GM19438 (cell line): ENCODE measurements around the gene LKAAEAR1.

Source experiments
- ATAC-seq: cut with Tn5 transposase; IDR thresholded peaks from one replicate; pipeline ENCODE4 v1.9.1; 2021; ENCODE audit warnings: low read depth; ENCODE audit not compliant: unreplicated experiment

LKAAEAR1 gene

GRCh38 chr20:64069209-64069613 is 15.0 kb downstream of the LKAAEAR1 start:
- ATAC-seq, result no peak

GRCh38 chr20:64068386-64069208 is 15.6 kb downstream of the LKAAEAR1 start:
- ATAC-seq, result no peak

GRCh38 chr20:64067733-64068307 is 16.4 kb downstream of the LKAAEAR1 start:
- no peak for ATAC-seq

GRCh38 chr20:64067005-64067632 is 17.1 kb downstream of the LKAAEAR1 start:
- ATAC-seq, result no peak

- peak; percentile 47 for ATAC-seq
Observed at GRCh38 chr20:64065974-64066343, 18.2 kb downstream of the LKAAEAR1 start.

GRCh38 chr20:64065062-64065973 is 18.9 kb downstream of the LKAAEAR1 start:
- ATAC-seq, result no peak

- ATAC-seq, result no peak
Observed at GRCh38 chr20:64064145-64064698, 20.0 kb downstream of the LKAAEAR1 start.

- ATAC-seq, result no peak
Observed at GRCh38 chr20:64063389-64064144, 20.6 kb downstream of the LKAAEAR1 start.

- ATAC-seq, result peak; percentile 65
Observed at GRCh38 chr20:64062596-64063388, 21.4 kb downstream of the LKAAEAR1 start, which contains the start of gene TCEA2. Gene TCEA2, plus strand, starts transcription at chr20:64063198. Its CDS starts 115 bp downstream, at chr20:64063313.

- no peak for ATAC-seq
Observed at GRCh38 chr20:64062276-64062595, 22.0 kb downstream of the LKAAEAR1 start.

GRCh38 chr20:64058536-64058935 is 25.7 kb downstream of the LKAAEAR1 start:
- no peak for ATAC-seq

- no peak for ATAC-seq
Observed at GRCh38 chr20:64057628-64058498, 26.3 kb downstream of the LKAAEAR1 start.

GRCh38 chr20:64056889-64057627 is 27.1 kb downstream of the LKAAEAR1 start:
- no peak for ATAC-seq

GRCh38 chr20:64056639-64056888 is 27.6 kb downstream of the LKAAEAR1 start:
- no peak for ATAC-seq

- ATAC-seq, result no peak
Observed at GRCh38 chr20:64055893-64056638, 28.1 kb downstream of the LKAAEAR1 start.

GRCh38 chr20:64055396-64055892 is 28.8 kb downstream of the LKAAEAR1 start:
- ATAC-seq, result no peak
